ENCODE data around the gene SUSD3.

SUSD3 gene

GRCh38 chr9:93035821-93036351, 22.6 kb upstream of the SUSD3 start:
- H3K4me3 Mint-ChIP-seq = no peak overlapping the region
- ATAC-seq (replicated peaks) (no peak), DNase-seq (no peak)
- no peaks in the 10 kb centered on the region for H3K9me3 Mint-ChIP-seq
- H3K27me3 Mint-ChIP-seq = no peaks in the 10 kb centered on the region
- peaks cover 27 to 30% of the 10 kb centered on the region in 2 donors for H3K36me3 Mint-ChIP-seq
- peaks cover 33 to 61% of the 10 kb centered on the region in 2 donors for H3K4me1 Mint-ChIP-seq
- H3K27ac Mint-ChIP-seq = peak overlapping the region; percentile 42

- Mint-ChIP-seq H3K4me1 (peaks cover 33 to 60% of the 10 kb centered on the region in 2 donors), H3K36me3 (peaks cover 19 to 24% of the 10 kb centered on the region in 2 donors), H3K27ac (peak overlapping the region; percentile 47), H3K27me3 (no peaks in the 10 kb centered on the region), H3K9me3 (no peaks in the 10 kb centered on the region), H3K4me3 (no peak overlapping the region)
- no peak for ATAC-seq (replicated peaks)
- DNase-seq = no peak
Observed at GRCh38 chr9:93036887-93037475, 21.5 kb upstream of the SUSD3 start.

GRCh38 chr9:93037476-93037971, 21.0 kb upstream of the SUSD3 start:
- Mint-ChIP-seq H3K9me3 (no peaks in the 10 kb centered on the region), H3K4me1 (peaks cover 32 to 58% of the 10 kb centered on the region in 2 donors), H3K36me3 (peaks cover 14 to 23% of the 10 kb centered on the region in 2 donors), H3K27ac (peak overlapping the region; percentile 47), H3K4me3 (no peak overlapping the region), H3K27me3 (no peaks in the 10 kb centered on the region)
- DNase-seq (no peak), ATAC-seq (replicated peaks) (peak in 1 of 2 donors; percentile 17)

- peaks cover 4 to 13% of the 10 kb centered on the region in 2 donors for H3K36me3 Mint-ChIP-seq
- no peak for ATAC-seq (replicated peaks)
- no peak for DNase-seq
- H3K27me3 Mint-ChIP-seq = no peaks in the 10 kb centered on the region
- H3K9me3 Mint-ChIP-seq = no peaks in the 10 kb centered on the region
- peak overlapping the region; percentile 51 for H3K27ac Mint-ChIP-seq
- peaks cover 38 to 57% of the 10 kb centered on the region in 2 donors for H3K4me1 Mint-ChIP-seq
- H3K4me3 Mint-ChIP-seq = no peak overlapping the region
Observed at GRCh38 chr9:93038918-93039317, 19.6 kb upstream of the SUSD3 start.

GRCh38 chr9:93039456-93039855, 19.0 kb upstream of the SUSD3 start:
- Mint-ChIP-seq H3K27ac (no peak overlapping the region), H3K9me3 (no peaks in the 10 kb centered on the region), H3K27me3 (no peaks in the 10 kb centered on the region), H3K4me1 (peaks cover 38 to 55% of the 10 kb centered on the region in 2 donors), H3K4me3 (no peak overlapping the region), H3K36me3 (peaks cover 4 to 8% of the 10 kb centered on the region in 2 donors)
- DNase-seq = no peak
- no peak for ATAC-seq (replicated peaks)

- ATAC-seq (replicated peaks) = no peak
Observed at GRCh38 chr9:93039976-93040375, 18.5 kb upstream of the SUSD3 start.

GRCh38 chr9:93040409-93040808, 18.1 kb upstream of the SUSD3 start:
- H3K36me3 Mint-ChIP-seq = peaks cover 4 to 6% of the 10 kb centered on the region in 2 donors
- H3K27ac Mint-ChIP-seq = no peak overlapping the region
- no peaks in the 10 kb centered on the region for H3K9me3 Mint-ChIP-seq
- ATAC-seq (replicated peaks) (no peak), DNase-seq (no peak)
- no peak overlapping the region for H3K4me3 Mint-ChIP-seq
- peaks cover 38 to 55% of the 10 kb centered on the region in 2 donors for H3K4me1 Mint-ChIP-seq
- no peaks in the 10 kb centered on the region for H3K27me3 Mint-ChIP-seq

More at GRCh38 chr9:93039976-93040375, 18.5 kb upstream of the SUSD3 start:
- no peak overlapping the region for H3K27ac Mint-ChIP-seq
- H3K9me3 Mint-ChIP-seq = no peaks in the 10 kb centered on the region
- DNase-seq = no peak
- H3K27me3 Mint-ChIP-seq = no peaks in the 10 kb centered on the region
- no peak overlapping the region for H3K4me3 Mint-ChIP-seq
- peaks cover 4 to 6% of the 10 kb centered on the region in 2 donors for H3K36me3 Mint-ChIP-seq
- peaks cover 38 to 55% of the 10 kb centered on the region in 2 donors for H3K4me1 Mint-ChIP-seq

GRCh38 chr9:93041108-93041802, 17.2 kb upstream of the SUSD3 start:
- peaks cover 37 to 54% of the 10 kb centered on the region in 2 donors for H3K4me1 Mint-ChIP-seq
- peaks cover 0 to 3% of the 10 kb centered on the region in 2 donors for H3K36me3 Mint-ChIP-seq
- H3K4me3 Mint-ChIP-seq = no peak overlapping the region
- ATAC-seq (replicated peaks) (no peak), DNase-seq (no peak)
- no peaks in the 10 kb centered on the region for H3K27me3 Mint-ChIP-seq
- H3K9me3 Mint-ChIP-seq = no peaks in the 10 kb centered on the region
- H3K27ac Mint-ChIP-seq = peak overlapping the region; percentile 44

- peaks cover 0 to 2% of the 10 kb centered on the region in 2 donors for H3K36me3 Mint-ChIP-seq
- H3K27ac Mint-ChIP-seq = peak overlapping the region; percentile 70
- no peak overlapping the region for H3K4me3 Mint-ChIP-seq
- ATAC-seq (replicated peaks) (peak; percentile 89 to 90), DNase-seq (no peak)
- no peaks in the 10 kb centered on the region for H3K27me3 Mint-ChIP-seq
- no peaks in the 10 kb centered on the region for H3K9me3 Mint-ChIP-seq
- H3K4me1 Mint-ChIP-seq = peaks cover 21 to 37% of the 10 kb centered on the region in 2 donors
Observed at GRCh38 chr9:93043122-93043521, 15.4 kb upstream of the SUSD3 start.

- no peak overlapping the region for H3K27ac Mint-ChIP-seq
Observed at GRCh38 chr9:93045521-93045920, 13.0 kb upstream of the SUSD3 start.

GRCh38 chr9:93048566-93049448, 9.7 kb upstream of the SUSD3 start:
- ATAC-seq (replicated peaks) = no peak
- no peak overlapping the region for H3K4me3 Mint-ChIP-seq
- peak overlapping the region; percentile 84 for H3K27ac Mint-ChIP-seq
- H3K36me3 Mint-ChIP-seq = no peaks in the 10 kb centered on the region
- DNase-seq = no peak
- no peaks in the 10 kb centered on the region for H3K9me3 Mint-ChIP-seq
- H3K4me1 Mint-ChIP-seq = peaks cover 7 to 13% of the 10 kb centered on the region in 2 donors
- H3K27me3 Mint-ChIP-seq = no peaks in the 10 kb centered on the region

More at GRCh38 chr9:93045521-93045920, 13.0 kb upstream of the SUSD3 start:
- DNase-seq (no peak), ATAC-seq (replicated peaks) (no peak)
- H3K36me3 Mint-ChIP-seq = no peaks in the 10 kb centered on the region
- H3K4me3 Mint-ChIP-seq = no peak overlapping the region
- H3K27me3 Mint-ChIP-seq = no peaks in the 10 kb centered on the region
- peaks cover 21 to 38% of the 10 kb centered on the region in 2 donors for H3K4me1 Mint-ChIP-seq
- no peaks in the 10 kb centered on the region for H3K9me3 Mint-ChIP-seq

- no peak for ATAC-seq (replicated peaks)
- no peaks in the 10 kb centered on the region for H3K36me3 Mint-ChIP-seq
- H3K4me1 Mint-ChIP-seq = peaks cover 7 to 13% of the 10 kb centered on the region in 2 donors
- DNase-seq = no peak
- H3K9me3 Mint-ChIP-seq = no peaks in the 10 kb centered on the region
- H3K27ac Mint-ChIP-seq = no peak overlapping the region
- H3K4me3 Mint-ChIP-seq = no peak overlapping the region
- H3K27me3 Mint-ChIP-seq = no peaks in the 10 kb centered on the region
Observed at GRCh38 chr9:93049491-93049890, 9.0 kb upstream of the SUSD3 start.

GRCh38 chr9:93050231-93050630, 8.3 kb upstream of the SUSD3 start:
- peaks cover 8 to 17% of the 10 kb centered on the region in 2 donors for H3K4me1 Mint-ChIP-seq
- no peak overlapping the region for H3K4me3 Mint-ChIP-seq
- DNase-seq (no peak), ATAC-seq (replicated peaks) (no peak)
- H3K36me3 Mint-ChIP-seq = no peaks in the 10 kb centered on the region
- H3K27ac Mint-ChIP-seq = no peak overlapping the region
- no peaks in the 10 kb centered on the region for H3K27me3 Mint-ChIP-seq
- H3K9me3 Mint-ChIP-seq = no peaks in the 10 kb centered on the region

- Mint-ChIP-seq H3K4me1 (peaks cover 10 to 30% of the 10 kb centered on the region in 2 donors), H3K4me3 (no peak overlapping the region), H3K9me3 (no peaks in the 10 kb centered on the region), H3K27me3 (no peaks in the 10 kb centered on the region), H3K27ac (no peak overlapping the region), H3K36me3 (no peaks in the 10 kb centered on the region)
- ATAC-seq (replicated peaks) (no peak), DNase-seq (no peak)
Observed at GRCh38 chr9:93051680-93052089, 6.8 kb upstream of the SUSD3 start.

Measured in stimulated activated naive B cell treated with anti-CD40 and anti-IgM and Interleukin-4, amounts not matched to agents 10 μg/mL and 1 μg/mL and 100 μg/mL, for 72 hours (primary cell).